ENCODE results near the gene MYRIP. TPM values are rescaled to one million over a fixed set of nuclear protein-coding genes. Genes with fewer than 3 reads are reported as not detected.
"Not testable (repeated sequence)": the region's sequence is repeated elsewhere in the genome, so short reads cannot be mapped to it uniquely, and the experiment has no call there.

MYRIP gene
- total RNA-seq, 1 experiment from 2014 or later, result 0.11 TPM

DNA sequence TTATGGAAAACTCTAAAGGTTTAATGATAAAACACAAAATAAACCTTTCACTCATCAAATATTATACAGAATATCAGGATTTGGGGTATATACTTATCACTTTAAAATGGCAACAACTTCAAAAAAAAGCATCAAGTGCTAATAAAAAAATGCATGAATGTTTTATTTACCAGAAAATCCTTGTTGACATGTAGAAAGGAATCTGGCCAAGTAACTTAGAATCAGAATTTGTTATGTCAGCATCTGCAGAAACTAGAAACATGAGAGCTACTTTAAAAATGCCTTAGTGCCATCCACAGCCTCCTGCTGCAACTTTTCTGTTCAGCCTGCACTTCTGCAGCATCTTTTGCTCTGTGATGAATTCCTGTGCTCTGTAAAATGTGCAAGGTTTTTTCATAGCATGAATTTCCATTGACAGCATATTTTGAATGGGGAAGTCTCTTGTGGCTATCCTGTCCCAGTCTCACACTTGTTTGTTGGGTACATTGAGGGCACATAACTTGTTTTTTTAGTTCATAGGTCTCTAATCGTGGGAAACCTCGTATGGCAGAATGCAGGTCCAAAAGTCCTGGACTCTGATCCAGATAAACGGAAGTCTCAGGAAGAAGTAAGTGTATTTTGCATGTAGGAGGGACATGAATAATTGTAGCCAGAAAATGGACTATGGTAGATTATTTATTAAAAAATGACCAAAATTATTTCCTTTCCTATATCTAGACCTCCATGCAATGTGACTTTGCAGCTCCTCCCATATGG lies 21.1 kb upstream of the MYRIP start:
- Histone ChIP-seq H3K27me3 (replicated peaks) (no peaks in the 10 kb centered on the region), H3K9me3 (replicated peaks) (no peaks in the 10 kb centered on the region), H3K36me3 (no peaks in the 10 kb centered on the region), H3K4me3 (no peak overlapping the region), H3K4me1 (replicated peaks) (no peaks in the 10 kb centered on the region), H3K27ac (no peak overlapping the region)
- DNase-seq (ENCODE audit: low read depth in 1 of 2, low spot score in 2 of 2), result no peak

GRCh38 chr3:39791603-39792002 lies 17.8 kb upstream of the MYRIP start:
- Histone ChIP-seq H3K4me3 (no peak overlapping the region), H3K36me3 (no peaks in the 10 kb centered on the region), H3K9me3 (replicated peaks) (no peaks in the 10 kb centered on the region), H3K27ac (no peak overlapping the region), H3K4me1 (replicated peaks) (no peaks in the 10 kb centered on the region), H3K27me3 (replicated peaks) (no peaks in the 10 kb centered on the region)
- no peak for DNase-seq (ENCODE audit: low read depth in 1 of 2, low spot score in 2 of 2)

DNA sequence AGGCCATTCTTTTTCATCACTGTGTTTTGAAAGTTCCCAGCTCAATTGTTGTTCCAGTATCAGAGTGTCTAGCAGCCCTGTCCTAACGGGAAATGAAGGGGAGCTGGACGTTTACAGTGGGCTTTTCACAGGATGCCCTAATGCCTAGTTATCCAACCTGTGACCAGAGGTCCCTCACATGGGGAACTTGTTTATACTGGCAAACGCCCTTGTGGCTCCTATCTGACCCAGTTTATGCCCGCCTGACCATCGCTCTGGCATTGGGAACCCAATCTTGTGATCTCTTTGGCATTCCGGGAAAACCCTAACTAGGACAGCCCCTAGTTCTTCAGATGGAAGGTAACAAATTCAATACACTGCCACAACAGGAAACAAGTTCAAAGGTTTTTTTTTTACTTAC lies 14.5 kb upstream of the MYRIP start:
- no peaks in the 10 kb centered on the region; the same call in 1 of the 2 replicates for H3K27me3 ChIP-seq (replicated peaks)
- no peak overlapping the region for H3K27ac ChIP-seq
- no peak overlapping the region for H3K4me3 ChIP-seq
- no peaks in the 10 kb centered on the region for H3K9me3 ChIP-seq (replicated peaks)
- no peaks in the 10 kb centered on the region for H3K4me1 ChIP-seq (replicated peaks)
- DNase-seq (ENCODE audit: low read depth in 1 of 2, low spot score in 2 of 2), result no peak
- H3K36me3 ChIP-seq, result no peaks in the 10 kb centered on the region

DNA sequence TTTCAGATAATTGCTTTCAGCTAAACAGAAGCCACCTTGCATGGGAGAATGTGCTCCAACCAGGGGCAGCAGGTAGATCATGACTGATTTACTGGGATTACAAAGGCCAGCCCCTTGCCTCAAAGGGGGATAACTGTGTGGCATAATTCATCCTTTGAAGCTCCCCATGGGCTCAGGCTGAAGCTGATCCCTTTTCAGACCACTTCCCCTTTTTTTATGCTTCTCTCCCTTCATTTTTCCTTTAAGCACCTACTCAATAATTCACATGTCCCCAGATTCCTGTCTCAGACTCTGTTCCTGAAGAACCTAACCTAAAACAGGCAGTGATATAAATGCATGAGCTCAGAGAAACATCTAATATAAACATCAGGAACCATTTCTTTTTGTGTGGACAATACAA lies 8.2 kb upstream of the MYRIP start:
- Histone ChIP-seq H3K4me3 (no peak overlapping the region), H3K4me1 (replicated peaks) (no peaks in the 10 kb centered on the region), H3K27me3 (replicated peaks) (no peaks in the 10 kb centered on the region; the same call in 1 of the 2 replicates), H3K9me3 (replicated peaks) (no peaks in the 10 kb centered on the region), H3K27ac (no peak overlapping the region), H3K36me3 (no peaks in the 10 kb centered on the region)
- no peak for DNase-seq (ENCODE audit: low read depth in 1 of 2, low spot score in 2 of 2)

DNA sequence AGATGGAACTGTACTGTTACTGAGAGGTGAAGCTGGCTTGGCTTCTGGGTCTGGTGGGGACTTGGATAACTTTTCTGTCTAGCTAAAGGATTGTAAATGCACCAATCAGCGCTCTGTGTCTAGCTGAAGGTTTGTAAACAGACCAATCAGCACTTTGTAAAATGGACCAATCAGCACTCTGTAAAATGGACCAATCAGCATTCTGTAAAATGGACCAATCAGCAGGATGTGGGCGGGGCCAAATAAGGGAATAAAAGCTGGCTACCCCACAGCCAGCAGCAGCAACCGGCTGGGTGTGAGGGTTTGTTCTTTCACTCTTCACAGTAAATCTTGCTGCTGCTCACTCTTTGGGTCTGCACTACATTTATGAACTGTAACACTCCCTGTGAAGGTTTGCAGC lies 6.9 kb upstream of the MYRIP start:
- DNase-seq (ENCODE audit: low read depth in 1 of 2, low spot score in 2 of 2); H3K27me3 ChIP-seq (replicated peaks); H3K4me1 ChIP-seq (replicated peaks); H3K27ac ChIP-seq; H3K36me3 ChIP-seq; H3K4me3 ChIP-seq; H3K9me3 ChIP-seq (replicated peaks): not testable (repeated sequence)

DNA sequence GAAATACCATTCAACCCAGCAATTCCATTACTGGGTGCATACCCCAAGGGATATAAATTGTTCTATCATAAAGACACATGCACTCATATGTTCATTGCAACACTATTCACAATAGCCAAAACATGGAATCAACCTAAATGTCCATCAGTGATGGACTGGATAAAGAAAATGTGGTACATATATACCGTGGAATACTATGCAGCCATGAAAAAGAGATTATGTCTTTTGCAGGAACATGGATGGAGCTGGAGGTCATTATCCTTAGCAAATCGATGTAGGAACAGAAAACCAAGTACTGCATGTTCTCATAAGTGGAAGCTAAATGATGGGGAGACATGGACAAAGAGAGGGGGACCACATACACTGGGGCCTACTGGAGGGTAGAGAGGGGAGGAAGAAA lies 5.5 kb upstream of the MYRIP start:
- Histone ChIP-seq H3K36me3 (no peaks in the 10 kb centered on the region), H3K27ac (no peak overlapping the region), H3K27me3 (replicated peaks) (peaks cover 16% of the 10 kb centered on the region), H3K4me1 (replicated peaks) (no peaks in the 10 kb centered on the region), H3K9me3 (replicated peaks) (no peaks in the 10 kb centered on the region), H3K4me3 (no peak overlapping the region)
- no peak for DNase-seq (ENCODE audit: low read depth in 1 of 2, low spot score in 2 of 2)

DNA sequence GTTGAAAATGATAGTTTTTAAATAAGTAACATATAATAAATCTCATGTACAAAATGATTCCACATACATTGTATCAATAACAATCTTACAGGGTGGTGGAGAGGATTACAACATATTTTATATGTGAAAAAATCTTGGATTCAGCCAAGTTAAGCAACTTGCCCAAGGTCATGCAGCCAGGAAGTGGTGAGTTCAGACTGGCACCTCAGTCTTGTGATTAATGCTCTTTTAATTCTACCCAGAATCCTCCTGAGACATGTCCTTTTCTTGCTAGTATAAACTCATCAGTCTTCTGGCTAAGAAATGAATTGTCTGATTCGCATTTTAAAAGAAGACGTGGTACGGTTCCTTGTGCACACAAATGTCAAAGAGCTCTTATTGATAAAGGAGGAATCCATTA lies 4.5 kb upstream of the MYRIP start:
- no peak overlapping the region for H3K27ac ChIP-seq

GRCh38 chr3:39805650-39806049 lies 3.8 kb upstream of the MYRIP start:
- no peak overlapping the region for H3K27ac ChIP-seq
- H3K27me3 ChIP-seq (replicated peaks), result peaks cover 28% of the 10 kb centered on the region
- no peaks in the 10 kb centered on the region for H3K36me3 ChIP-seq
- no peaks in the 10 kb centered on the region for H3K4me1 ChIP-seq (replicated peaks)
- no peak for DNase-seq (ENCODE audit: low read depth in 1 of 2, low spot score in 2 of 2)
- H3K9me3 ChIP-seq (replicated peaks), result no peaks in the 10 kb centered on the region
- no peak overlapping the region for H3K4me3 ChIP-seq

More for the DNA sequence above, 4.5 kb upstream of the MYRIP start:
- peaks cover 22% of the 10 kb centered on the region for H3K27me3 ChIP-seq (replicated peaks)
- no peak for DNase-seq (ENCODE audit: low read depth in 1 of 2, low spot score in 2 of 2)
- no peaks in the 10 kb centered on the region for H3K36me3 ChIP-seq
- H3K4me1 ChIP-seq (replicated peaks), result no peaks in the 10 kb centered on the region
- no peaks in the 10 kb centered on the region for H3K9me3 ChIP-seq (replicated peaks)
- no peak overlapping the region for H3K4me3 ChIP-seq

GRCh38 chr3:39806820-39807219 lies 2.6 kb upstream of the MYRIP start:
- Histone ChIP-seq H3K36me3 (no peaks in the 10 kb centered on the region), H3K27me3 (replicated peaks) (peaks cover 28% of the 10 kb centered on the region), H3K9me3 (replicated peaks) (no peaks in the 10 kb centered on the region), H3K4me1 (replicated peaks) (no peaks in the 10 kb centered on the region), H3K4me3 (no peak overlapping the region), H3K27ac (no peak overlapping the region)
- DNase-seq (ENCODE audit: low read depth in 1 of 2, low spot score in 2 of 2), result no peak

- H3K9me3 ChIP-seq (replicated peaks), result no peaks in the 10 kb centered on the region
- no peak overlapping the region for H3K4me3 ChIP-seq
- peaks cover 28% of the 10 kb centered on the region for H3K27me3 ChIP-seq (replicated peaks)
- H3K27ac ChIP-seq, result no peak overlapping the region
- no peak for DNase-seq (ENCODE audit: low read depth in 1 of 2, low spot score in 2 of 2)
- H3K36me3 ChIP-seq, result no peaks in the 10 kb centered on the region
- no peaks in the 10 kb centered on the region for H3K4me1 ChIP-seq (replicated peaks)
Observed at GRCh38 chr3:39808467-39809180, 785 bp upstream of the MYRIP start.

DNA sequence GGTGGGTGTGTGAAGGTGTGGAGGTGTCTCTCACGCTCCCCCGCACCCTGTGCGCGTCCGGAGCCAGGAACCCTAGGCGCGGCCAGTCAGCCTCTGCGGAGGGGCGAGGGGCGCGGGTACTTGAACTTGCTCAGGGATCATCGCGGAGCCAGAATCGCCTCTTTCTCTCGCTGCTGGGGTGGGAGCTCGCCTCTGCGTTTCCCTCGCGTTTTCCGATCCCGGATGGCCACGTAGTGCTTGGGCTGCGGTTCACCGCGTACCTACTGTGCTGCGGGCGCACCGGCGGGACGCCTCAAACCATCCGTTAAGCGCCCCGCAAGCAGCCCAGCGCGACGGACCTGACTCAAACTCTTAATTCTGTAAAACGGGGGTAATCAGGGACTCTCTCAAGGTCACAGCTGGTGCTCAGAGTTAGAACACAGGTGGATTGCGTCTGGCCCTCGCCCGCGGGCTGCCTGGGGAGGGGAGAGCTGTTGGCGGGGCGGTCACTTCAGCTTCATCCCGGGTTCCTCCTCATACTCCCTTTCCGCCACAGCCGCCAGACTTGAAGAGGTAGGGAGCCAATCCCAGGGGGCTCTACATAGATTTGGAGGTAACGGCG lies 686 bp downstream of the MYRIP start:
- no peak for DNase-seq (ENCODE audit: low read depth in 1 of 2, low spot score in 2 of 2)
- H3K4me3 ChIP-seq, result no peak overlapping the region
- no peaks in the 10 kb centered on the region for H3K36me3 ChIP-seq
- H3K4me1 ChIP-seq (replicated peaks), result no peaks in the 10 kb centered on the region
- peaks cover 28% of the 10 kb centered on the region for H3K27me3 ChIP-seq (replicated peaks)
- no peak overlapping the region for H3K27ac ChIP-seq
- H3K9me3 ChIP-seq (replicated peaks), result no peaks in the 10 kb centered on the region

GRCh38 chr3:39810647-39811161 lies 1.3 kb downstream of the MYRIP start:
- no peaks in the 10 kb centered on the region for H3K4me1 ChIP-seq (replicated peaks)
- DNase-seq (ENCODE audit: low read depth in 1 of 2, low spot score in 2 of 2), result no peak
- H3K27ac ChIP-seq, result no peak overlapping the region
- H3K36me3 ChIP-seq, result no peaks in the 10 kb centered on the region
- no peaks in the 10 kb centered on the region for H3K9me3 ChIP-seq (replicated peaks)
- no peak overlapping the region for H3K4me3 ChIP-seq
- H3K27me3 ChIP-seq (replicated peaks), result peaks cover 28% of the 10 kb centered on the region

- H3K27ac ChIP-seq, result no peak overlapping the region
- no peak for DNase-seq (ENCODE audit: low read depth in 1 of 2, low spot score in 2 of 2)
- no peaks in the 10 kb centered on the region for H3K9me3 ChIP-seq (replicated peaks)
- H3K4me1 ChIP-seq (replicated peaks), result no peaks in the 10 kb centered on the region
- no peak overlapping the region for H3K4me3 ChIP-seq
- no peaks in the 10 kb centered on the region for H3K36me3 ChIP-seq
- H3K27me3 ChIP-seq (replicated peaks), result peaks cover 28% of the 10 kb centered on the region
Observed at GRCh38 chr3:39811561-39811960, 2.2 kb downstream of the MYRIP start.

- Histone ChIP-seq H3K36me3 (no peaks in the 10 kb centered on the region), H3K9me3 (replicated peaks) (no peaks in the 10 kb centered on the region), H3K27me3 (replicated peaks) (peaks cover 25% of the 10 kb centered on the region), H3K27ac (no peak overlapping the region), H3K4me1 (replicated peaks) (no peaks in the 10 kb centered on the region), H3K4me3 (no peak overlapping the region)
- no peak for DNase-seq (ENCODE audit: low read depth in 1 of 2, low spot score in 2 of 2)
Observed at GRCh38 chr3:39812537-39812936, 3.1 kb downstream of the MYRIP start.

All from SJSA1 (cell line).